Measurements from ENCODE around the gene SIL1. TPM values are rescaled to one million over a fixed set of nuclear protein-coding genes. Genes with fewer than 3 reads are reported as not detected.

Gene SIL1
- total RNA-seq, 1 donor from 2014 or later, result 35.6 TPM

DNA sequence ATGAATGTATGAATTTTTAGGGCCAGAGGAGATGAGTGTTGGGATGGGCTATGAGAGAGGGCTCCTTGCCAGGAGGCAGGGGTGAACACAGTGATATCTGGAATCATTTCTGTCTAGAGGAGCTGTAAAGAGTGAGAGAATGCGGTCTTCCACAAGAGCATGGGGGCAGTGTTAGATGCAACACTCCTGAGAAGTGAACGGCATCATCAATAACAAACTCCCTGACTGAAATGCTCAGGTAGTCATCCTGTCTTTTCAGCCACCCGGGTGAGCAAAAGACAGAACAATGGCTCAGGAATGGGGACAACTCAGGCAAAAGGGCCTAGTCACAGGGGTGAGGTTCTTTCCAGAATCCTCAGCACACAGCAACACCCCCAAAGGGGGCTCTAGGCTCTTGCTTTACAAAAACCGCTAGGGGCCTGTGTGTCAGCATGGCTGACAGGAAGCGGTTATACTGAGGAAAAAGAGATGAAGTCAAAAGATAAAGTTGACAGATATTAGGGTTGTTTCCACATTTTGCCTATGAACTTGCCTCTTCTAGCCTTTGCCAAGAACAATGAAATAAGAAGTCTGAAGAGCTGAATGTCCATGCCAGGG lies 218.4 kb downstream of the SIL1 start:
- TF ChIP-seq POLR2AphosphoS5 (IDR thresholded peaks at IDR 0.05; ENCODE audit: insufficient read depth in 1 of 2, low read depth in 1 of 2), result no peak
- DNase-seq (ENCODE audit: extremely low spot score in 2 of 2), result no peak
- Histone ChIP-seq H3K27ac (no peak overlapping the region), H3K36me3 (no peaks in the 10 kb centered on the region), H3K27me3 (no peaks in the 10 kb centered on the region), H3K4me1 (peaks cover 8% of the 10 kb centered on the region), H3K9me3 (no peaks in the 10 kb centered on the region), H3K4me3 (no peak overlapping the region)
- intact Hi-C loops (cut with DNase I), result no loop called here

DNA sequence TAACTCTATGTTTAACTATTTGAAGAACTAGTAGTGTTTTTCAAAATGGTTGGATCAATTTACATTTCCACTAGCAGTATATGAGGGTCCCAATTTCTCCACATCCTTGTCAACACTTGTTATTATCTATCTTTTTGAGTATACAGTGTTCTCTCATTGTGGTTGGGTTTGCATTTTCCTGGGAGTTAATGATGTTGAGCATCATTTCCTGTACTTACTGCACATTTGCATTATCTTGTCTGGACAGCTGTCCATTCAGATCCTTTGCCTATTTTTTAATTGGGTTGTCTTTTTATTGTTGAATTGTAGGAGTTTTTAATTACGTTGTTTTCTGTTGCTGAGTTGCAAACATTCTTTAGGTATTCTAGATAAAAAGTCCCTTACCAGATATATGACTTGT lies 219.6 kb downstream of the SIL1 start:
- Histone ChIP-seq H3K4me3 (no peak overlapping the region), H3K9me3 (no peaks in the 10 kb centered on the region), H3K27me3 (no peaks in the 10 kb centered on the region), H3K4me1 (peaks cover 20% of the 10 kb centered on the region), H3K27ac (no peak overlapping the region), H3K36me3 (no peaks in the 10 kb centered on the region)
- no peak for DNase-seq (ENCODE audit: extremely low spot score in 2 of 2)
- TF ChIP-seq POLR2AphosphoS5 (IDR thresholded peaks at IDR 0.05; ENCODE audit: insufficient read depth in 1 of 2, low read depth in 1 of 2) (no peak), POLR2A (IDR thresholded peaks at IDR 0.05) (no peak)
- TF ChIP-seq, protein P1, sequence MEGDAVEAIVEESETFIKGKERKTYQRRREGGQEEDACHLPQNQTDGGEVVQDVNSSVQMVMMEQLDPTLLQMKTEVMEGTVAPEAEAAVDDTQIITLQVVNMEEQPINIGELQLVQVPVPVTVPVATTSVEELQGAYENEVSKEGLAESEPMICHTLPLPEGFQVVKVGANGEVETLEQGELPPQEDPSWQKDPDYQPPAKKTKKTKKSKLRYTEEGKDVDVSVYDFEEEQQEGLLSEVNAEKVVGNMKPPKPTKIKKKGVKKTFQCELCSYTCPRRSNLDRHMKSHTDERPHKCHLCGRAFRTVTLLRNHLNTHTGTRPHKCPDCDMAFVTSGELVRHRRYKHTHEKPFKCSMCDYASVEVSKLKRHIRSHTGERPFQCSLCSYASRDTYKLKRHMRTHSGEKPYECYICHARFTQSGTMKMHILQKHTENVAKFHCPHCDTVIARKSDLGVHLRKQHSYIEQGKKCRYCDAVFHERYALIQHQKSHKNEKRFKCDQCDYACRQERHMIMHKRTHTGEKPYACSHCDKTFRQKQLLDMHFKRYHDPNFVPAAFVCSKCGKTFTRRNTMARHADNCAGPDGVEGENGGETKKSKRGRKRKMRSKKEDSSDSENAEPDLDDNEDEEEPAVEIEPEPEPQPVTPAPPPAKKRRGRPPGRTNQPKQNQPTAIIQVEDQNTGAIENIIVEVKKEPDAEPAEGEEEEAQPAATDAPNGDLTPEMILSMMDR (IDR thresholded peaks at IDR 0.05), result no peak
- intact Hi-C loops (cut with DNase I), result no loop called here

DNA sequence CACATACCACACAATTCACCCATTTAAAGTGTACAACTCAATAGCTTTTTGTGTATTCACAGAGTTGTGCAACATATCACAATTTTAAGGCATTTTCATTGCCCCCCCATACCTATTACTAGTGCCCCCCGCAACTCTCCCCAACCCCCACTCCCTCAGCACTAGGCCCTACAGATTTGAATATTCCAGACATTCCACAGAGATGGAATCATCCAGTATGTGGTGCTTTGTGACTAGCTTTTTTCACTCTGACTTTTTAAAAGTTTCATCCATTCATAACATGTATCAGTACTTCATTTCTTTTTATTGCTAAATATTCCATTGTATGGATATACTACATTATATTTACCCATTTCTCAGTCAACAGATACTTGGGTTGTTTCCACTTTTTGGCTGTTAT lies 220.1 kb downstream of the SIL1 start:
- H3K4me1 ChIP-seq, result peaks cover 20% of the 10 kb centered on the region
- no peak overlapping the region for H3K27ac ChIP-seq
- H3K4me3 ChIP-seq, result no peak overlapping the region
- no peaks in the 10 kb centered on the region for H3K9me3 ChIP-seq
- no peaks in the 10 kb centered on the region for H3K36me3 ChIP-seq
- H3K27me3 ChIP-seq, result no peaks in the 10 kb centered on the region
- TF ChIP-seq POLR2AphosphoS5 (IDR thresholded peaks at IDR 0.05; ENCODE audit: insufficient read depth in 1 of 2, low read depth in 1 of 2) (no peak), POLR2A (IDR thresholded peaks at IDR 0.05) (no peak)
- TF ChIP-seq, protein P1 (IDR thresholded peaks at IDR 0.05), result no peak
- intact Hi-C loops (cut with DNase I), result no loop called here
- no peak for DNase-seq (ENCODE audit: extremely low spot score in 2 of 2)

DNA sequence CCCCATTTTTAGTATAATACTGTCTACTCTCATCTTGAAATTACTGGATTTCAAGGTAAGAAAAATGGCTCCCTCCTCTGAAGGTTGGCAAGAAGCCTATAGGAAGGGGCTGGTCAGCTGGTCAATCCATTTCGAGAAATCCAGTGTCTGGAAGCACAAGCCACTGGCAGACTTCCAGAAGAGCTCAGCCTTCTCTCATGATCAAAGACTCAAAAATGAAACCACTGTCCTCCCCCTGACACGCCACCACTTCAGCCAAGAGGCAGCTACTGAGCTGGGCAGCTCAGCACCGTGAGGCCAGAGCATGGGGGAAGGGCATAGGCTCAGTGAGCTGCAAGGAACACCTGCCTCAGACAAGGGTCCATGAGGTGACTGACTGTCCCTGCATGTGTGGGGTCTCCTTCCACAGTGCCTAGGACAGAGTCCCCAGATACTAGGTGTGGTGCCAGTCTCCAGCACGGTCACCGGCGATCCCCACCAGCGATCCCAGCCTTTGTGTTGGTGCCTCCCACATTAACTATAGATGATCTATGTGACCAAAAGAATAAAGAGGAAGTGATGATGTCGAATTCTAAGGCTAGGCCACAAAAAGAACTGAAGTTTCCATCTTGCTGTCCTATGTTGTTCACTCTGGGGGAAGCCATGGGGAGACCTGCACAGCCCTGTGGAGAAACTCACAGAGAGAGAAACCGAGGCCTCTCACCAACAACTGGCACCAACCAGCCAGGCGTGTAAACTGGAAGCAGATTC lies 222.9 kb downstream of the SIL1 start:
- no peaks in the 10 kb centered on the region for H3K27me3 ChIP-seq
- peaks cover 33% of the 10 kb centered on the region for H3K4me1 ChIP-seq
- intact Hi-C loops (cut with DNase I), result no loop called here
- no peaks in the 10 kb centered on the region for H3K36me3 ChIP-seq
- H3K9me3 ChIP-seq, result no peaks in the 10 kb centered on the region
- DNase-seq (ENCODE audit: extremely low spot score in 2 of 2), result no peak
- no peak overlapping the region for H3K4me3 ChIP-seq
- H3K27ac ChIP-seq, result peak overlapping the region; percentile 53
- TF ChIP-seq POLR2A (IDR thresholded peaks at IDR 0.05) (no peak), POLR2AphosphoS5 (IDR thresholded peaks at IDR 0.05; ENCODE audit: insufficient read depth in 1 of 2, low read depth in 1 of 2) (no peak)
- TF ChIP-seq, protein P1 (IDR thresholded peaks at IDR 0.05), result no peak

DNA sequence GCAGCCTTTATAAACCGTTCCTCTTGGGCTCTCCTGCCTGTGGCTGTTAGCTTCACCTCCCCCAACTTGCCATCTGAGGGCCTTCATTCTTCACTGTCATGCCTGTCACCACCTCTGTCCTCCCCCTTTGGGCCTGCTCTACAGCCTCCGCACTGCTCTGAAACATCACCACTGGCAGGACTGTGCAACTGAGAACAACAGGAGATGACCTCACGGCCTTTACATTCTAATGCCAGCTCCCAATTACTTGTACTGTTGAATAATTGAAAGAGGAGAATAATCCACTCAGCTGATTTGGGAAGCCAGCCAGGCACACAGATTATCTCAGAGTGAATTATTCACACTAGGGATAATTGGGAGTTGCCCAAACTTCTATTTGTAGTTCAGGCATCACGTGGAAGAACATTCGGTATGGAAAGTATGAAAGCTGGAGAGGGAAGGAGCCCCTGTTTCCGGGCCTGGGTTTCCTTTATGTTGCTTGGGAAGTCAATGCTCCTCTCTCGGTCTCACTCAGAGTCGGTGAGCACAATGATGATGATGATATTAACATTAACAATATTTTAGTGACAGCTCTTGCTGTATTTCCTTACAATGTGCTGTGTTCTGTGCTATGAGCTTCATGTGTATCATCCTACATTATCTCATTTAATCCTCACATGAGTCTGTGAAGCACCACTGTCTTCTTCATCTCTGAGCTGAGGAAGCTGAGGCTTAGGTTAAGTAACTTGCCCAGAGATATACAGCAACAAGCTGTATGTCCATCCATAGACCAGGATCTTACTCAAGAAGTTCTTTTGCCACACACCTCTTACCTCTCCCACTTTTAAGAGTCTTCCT lies 223.7 kb downstream of the SIL1 start:
- H3K27ac ChIP-seq, result peak overlapping the region; percentile 53
- peaks cover 33% of the 10 kb centered on the region for H3K4me1 ChIP-seq
- no peaks in the 10 kb centered on the region for H3K36me3 ChIP-seq
- no peaks in the 10 kb centered on the region for H3K27me3 ChIP-seq
- no peaks in the 10 kb centered on the region for H3K9me3 ChIP-seq
- DNase-seq (ENCODE audit: extremely low spot score in 2 of 2), result no peak
- intact Hi-C loops (cut with DNase I), result no loop called here
- no peak overlapping the region for H3K4me3 ChIP-seq
- TF ChIP-seq, protein P1 (IDR thresholded peaks at IDR 0.05), result no peak
- TF ChIP-seq POLR2A (IDR thresholded peaks at IDR 0.05) (no peak), POLR2AphosphoS5 (IDR thresholded peaks at IDR 0.05; ENCODE audit: insufficient read depth in 1 of 2, low read depth in 1 of 2) (peak in 1 of 2 donors; percentile 55)

All from vagina (tissue), 2 donors.